ENCODE measurements around the gene REPS1.

The REPS1 gene

GRCh38 chr6:138973466-138974153, 14.4 kb downstream of the REPS1 start:
- no peak for DNase-seq (ENCODE audit: low read depth in 4 of 4, low spot score in 1 of 4)

- DNase-seq (ENCODE audit: low read depth in 4 of 4, low spot score in 1 of 4) = no peak
These were observed 15.8 kb downstream of the REPS1 start for GRCh38 chr6:138972226-138972665.

GRCh38 chr6:138971601-138972000, 16.5 kb downstream of the REPS1 start:
- no peak for DNase-seq (ENCODE audit: low read depth in 4 of 4, low spot score in 1 of 4)

- peak in 1 of 4 experiments; percentile 3 for DNase-seq (ENCODE audit: low read depth in 4 of 4, low spot score in 1 of 4)
These were observed 17.1 kb downstream of the REPS1 start for GRCh38 chr6:138970856-138971425.

GRCh38 chr6:138970159-138970558, 17.9 kb downstream of the REPS1 start:
- DNase-seq (ENCODE audit: low read depth in 4 of 4, low spot score in 1 of 4) = no peak

GRCh38 chr6:138966870-138967269, 21.2 kb downstream of the REPS1 start:
- DNase-seq (ENCODE audit: low read depth in 4 of 4, low spot score in 1 of 4) = no peak

- DNase-seq (ENCODE audit: low read depth in 4 of 4, low spot score in 1 of 4) = no peak
These were observed 22.1 kb downstream of the REPS1 start for GRCh38 chr6:138965971-138966370.

- DNase-seq (ENCODE audit: low read depth in 4 of 4, low spot score in 1 of 4) = no peak
These were observed 22.7 kb downstream of the REPS1 start for GRCh38 chr6:138965291-138965874.

- DNase-seq (ENCODE audit: low read depth in 4 of 4, low spot score in 1 of 4) = no peak
These were observed 24.0 kb downstream of the REPS1 start for GRCh38 chr6:138964012-138964411.

GRCh38 chr6:138963531-138963930, 24.5 kb downstream of the REPS1 start:
- DNase-seq (ENCODE audit: low read depth in 4 of 4, low spot score in 1 of 4) = no peak

GRCh38 chr6:138963119-138963518, 24.9 kb downstream of the REPS1 start:
- DNase-seq (ENCODE audit: low read depth in 4 of 4, low spot score in 1 of 4) = no peak

- no peak for DNase-seq (ENCODE audit: low read depth in 4 of 4, low spot score in 1 of 4)
These were observed 28.5 kb downstream of the REPS1 start for GRCh38 chr6:138959521-138959920.

GRCh38 chr6:138958595-138958994, 29.5 kb downstream of the REPS1 start:
- DNase-seq (ENCODE audit: low read depth in 4 of 4, low spot score in 1 of 4) = no peak

GRCh38 chr6:138957903-138958302, 30.1 kb downstream of the REPS1 start:
- no peak for DNase-seq (ENCODE audit: low read depth in 4 of 4, low spot score in 1 of 4)

- DNase-seq (ENCODE audit: low read depth in 4 of 4, low spot score in 1 of 4) = no peak
These were observed 30.6 kb downstream of the REPS1 start for GRCh38 chr6:138957484-138957883.

GRCh38 chr6:138956244-138956924, 31.7 kb downstream of the REPS1 start:
- no peak for DNase-seq (ENCODE audit: low read depth in 4 of 4, low spot score in 1 of 4)

GRCh38 chr6:138955262-138955661, 32.8 kb downstream of the REPS1 start:
- no peak for DNase-seq (ENCODE audit: low read depth in 4 of 4, low spot score in 1 of 4)

GRCh38 chr6:138953451-138953850, 34.6 kb downstream of the REPS1 start:
- DNase-seq (ENCODE audit: low read depth in 4 of 4, low spot score in 1 of 4) = no peak

- no peak for DNase-seq (ENCODE audit: low read depth in 4 of 4, low spot score in 1 of 4)
These were observed 39.4 kb downstream of the REPS1 start for GRCh38 chr6:138948546-138949179.

GRCh38 chr6:138948004-138948403, 40.0 kb downstream of the REPS1 start:
- no peak for DNase-seq (ENCODE audit: low read depth in 4 of 4, low spot score in 1 of 4)

- no peak for DNase-seq (ENCODE audit: low read depth in 4 of 4, low spot score in 1 of 4)
These were observed 42.7 kb downstream of the REPS1 start for GRCh38 chr6:138945354-138945753.

GRCh38 chr6:138944412-138944811, 43.6 kb downstream of the REPS1 start:
- no peak for DNase-seq (ENCODE audit: low read depth in 4 of 4, low spot score in 1 of 4)

Data from stimulated activated CD4-positive, alpha-beta T cell treated with anti-CD3 and anti-CD28 coated beads, Interleukin-1b, Interleukin-23, amount 100 ng/mL, for 24 hours (primary cell).